Pancreas (tissue), 10 donors: ENCODE data around the gene ANKRD44. TPM values are rescaled to one million over a fixed set of nuclear protein-coding genes. Genes with fewer than 3 reads are reported as not detected.
A peak's percentile ranks its signal among the peaks of the same experiment; 100 is the strongest.

Experiments used
- ATAC-seq, 4 donors: fragments of 200-7000 bp; cut with Tn5 transposase; one replicate each; pipeline versions ENCODE4 v1.8.0 to v1.9.1; 2020; ENCODE audit warnings: mild to moderate bottlenecking in 4 of 4, moderate library complexity in 4 of 4
- DNase-seq, 6 donors: peaks; one replicate each; pipeline ENCODE4 v3.0.0-alpha.2; 2020
- FAIRE-seq: peaks from 2 replicates; lab custom pipeline; 2012; peaks lifted over from hg19 to GRCh38; lab: Jason Lieb, UNC
- H3K27ac ChIP-seq, 4 donors: fragments of 200-600 bp; sonication (generic); 1 replicate in 3 of 4; 2 replicates in 1 of 4; pipeline versions ENCODE4 v1.5.0 to v1.8.0; 2020
- H3K27me3 ChIP-seq, 4 donors: fragments of 200-600 bp; one replicate each; pipeline ENCODE4 v1.8.0; 2021
- H3K36me3 ChIP-seq, 3 donors: fragments of 200-600 bp; sonication (generic) in 1 of 3; one replicate each; pipeline versions ENCODE4 v1.5.0 to v1.8.0; 2020 to 2021
- H3K4me1 ChIP-seq, 3 donors: fragments of 200-600 bp; one replicate each; pipeline ENCODE4 v1.8.0; 2021
- H3K4me3 ChIP-seq, 4 donors: fragments of 200-600 bp; sonication (generic) in 2 of 4; one replicate each; pipeline versions ENCODE4 v1.5.0 to v1.8.0; 2020 to 2021
- H3K9me3 ChIP-seq, 4 donors: fragments of 200-600 bp; one replicate each; pipeline ENCODE4 v1.8.0; 2021
- CTCF ChIP-seq, 4 donors: fragments of 200-600 bp; sonication (generic) in 3 of 4; IDR thresholded peaks; one replicate each; pipeline versions ENCODE4 v1.5.0 to v1.8.0; 2021; ENCODE audit warnings: antibody characterized with exemption in 4 of 4
- WGBS, 2 donors: extraction: QIAGEN DNeasy Blood & Tissue Kit; methylation state at CpG; one replicate each; pipeline ENCODE4 v1.1.7; 2013; 5-methylcytosine and 5-hydroxymethylcytosine counted together
- intact Hi-C, 3 donors: fragments of 100-400 bp; cut with DNase I; formaldehyde crosslinking; loops; one replicate each; pipeline versions ENCODE4 v1.11.1 to v1.14.2; 2022
- polyA plus RNA-seq, 2 donors: library from polyadenylated mRNA; stranded (reverse); fragments of 200-250 nt; gene quantifications; one replicate each; pipeline ENCODE4 v1.2.3, GENCODE V29; 2013
- total RNA-seq, 6 donors: library from RNA; stranded (reverse); fragmentation: NEBNext Ultra II Directional in 4 of 6; extraction: Animal tissue kit (Norgen Biotek cat#: 25700) in 4 of 6; gene quantifications; one replicate each; pipeline versions ENCODE4 v1.2.1 to v1.2.4, GENCODE V29; 2021 to 2023
- donor health status: healthy with polysubstance abuse.
- donor health status: DM: no; HTN: no; CAD: no; lungs with moderate emphysema.
- donor health status: DM: no; HTN: no; CAD: no.
- donor health status: control.
- donor health status: control.
- donor health status: Bipolar disorder and iron deficiency.
- donor health status: DM: yes; HTN: yes; CAD: no.
- donor health status: DM: no; HTN: no; CAD: no.
- donor health status: DM: no; HTN: no; CAD: no.
- donor health status: DM: yes; HTN: yes; CAD: no.

Gene ANKRD44
- total and polyA plus RNA-seq, 8 donors: 1.9 to 12.5 (median 7.7) TPM

- Histone ChIP-seq H3K9me3 (no peaks in the 10 kb centered on the region), H3K27ac (no peak overlapping the region), H3K27me3 (no peaks in the 10 kb centered on the region), H3K36me3 (no peaks in the 10 kb centered on the region), H3K4me1 (peaks cover 0 to 6% (median 0%) of the 10 kb centered on the region in 3 donors), H3K4me3 (no peak overlapping the region)
- 57 to 63% methylated on average over 8 of the region's 8 CpGs for WGBS, 2 donors
- DNase-seq (peak in 2 of 6 donors; percentile 28 to 54), FAIRE-seq (peak; percentile 93), ATAC-seq (peak in 3 of 4 donors; percentile 76 to 90 (median 87))
- TF ChIP-seq CTCF (IDR thresholded peaks at IDR 0.05): no peak
- intact Hi-C loops: no loop called here
Measured at GRCh38 chr2:197286805-197287595, 23.6 kb downstream of the ANKRD44 start.

GRCh38 chr2:197285361-197285760 is 25.2 kb downstream of the ANKRD44 start:
- Histone ChIP-seq H3K36me3 (no peaks in the 10 kb centered on the region), H3K4me1 (peaks cover 0 to 9% (median 0%) of the 10 kb centered on the region in 3 donors), H3K4me3 (no peak overlapping the region), H3K9me3 (no peaks in the 10 kb centered on the region), H3K27ac (no peak overlapping the region), H3K27me3 (no peaks in the 10 kb centered on the region)
- DNase-seq: no peak
- no peak for ATAC-seq
- no peak for FAIRE-seq
- intact Hi-C loops: no loop called here
- 88 to 89% methylated on average over 3 of the region's 3 CpGs for WGBS, 2 donors
- TF ChIP-seq CTCF (IDR thresholded peaks at IDR 0.05): no peak

- no peak for FAIRE-seq
- intact Hi-C loops: no loop called here
- Histone ChIP-seq H3K4me3 (no peak overlapping the region), H3K27ac (no peak overlapping the region), H3K9me3 (no peaks in the 10 kb centered on the region), H3K36me3 (no peaks in the 10 kb centered on the region), H3K4me1 (peaks cover 0 to 9% (median 0%) of the 10 kb centered on the region in 3 donors), H3K27me3 (no peaks in the 10 kb centered on the region)
- TF ChIP-seq CTCF (IDR thresholded peaks at IDR 0.05): no peak
- no peak for ATAC-seq
- no peak for DNase-seq
Measured at GRCh38 chr2:197284956-197285355, 25.6 kb downstream of the ANKRD44 start.

GRCh38 chr2:197281421-197281820 is 29.2 kb downstream of the ANKRD44 start:
- TF ChIP-seq CTCF (IDR thresholded peaks at IDR 0.05): no peak
- no peaks in the 10 kb centered on the region for H3K36me3 ChIP-seq
- WGBS, 2 donors: 53 to 55% methylated on average over 2 of the region's 2 CpGs
- FAIRE-seq: no peak
- peak in 1 of 4 donors; percentile 35 for ATAC-seq
- no peak for DNase-seq
- H3K27me3 ChIP-seq: no peaks in the 10 kb centered on the region
- intact Hi-C loops: no loop called here
- no peak overlapping the region for H3K4me3 ChIP-seq
- H3K27ac ChIP-seq: no peak overlapping the region
- H3K4me1 ChIP-seq: peaks cover 0 to 3% (median 0%) of the 10 kb centered on the region in 3 donors
- no peaks in the 10 kb centered on the region for H3K9me3 ChIP-seq
